ENCODE results near the gene EXOC2. TPM values are rescaled to one million over a fixed set of nuclear protein-coding genes. Genes with fewer than 3 reads are reported as not detected.

EXOC2 gene
- polyA plus RNA-seq, 1 donor (not counting 4 experiments of a cell fraction or from before 2014, with no cell fraction given), result 28.4 TPM

DNA sequence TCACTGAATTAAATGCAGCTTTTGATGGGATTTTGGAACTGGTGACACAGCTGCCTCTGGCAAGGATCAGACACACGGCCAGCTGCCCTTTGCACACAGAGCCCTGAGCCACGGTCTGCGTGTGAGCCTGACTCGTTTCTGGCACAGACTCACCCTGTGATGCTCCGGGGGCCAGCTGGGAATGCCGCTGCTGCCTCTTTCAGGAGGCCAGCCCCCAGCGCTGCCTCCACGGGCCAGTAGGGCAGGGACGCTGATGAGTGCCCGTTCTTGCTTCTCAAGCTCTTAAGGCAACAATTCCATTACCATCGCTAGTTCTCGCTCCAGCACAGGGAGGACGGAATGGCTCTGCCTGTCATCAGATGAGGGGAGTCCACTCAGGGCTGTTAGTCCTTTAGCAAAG is 239.8 kb downstream of the EXOC2 start:
- H3K9me3 ChIP-seq (ENCODE audit: control insufficient read depth, low read depth, low read length), result no peaks in the 10 kb centered on the region
- dilution Hi-C loops (cut with MboI; ENCODE audit: extremely low pct_ligation_motif_present, low sequenced_read_pairs), result no loop called here
- FAIRE-seq (no peak), DNase-seq (ENCODE audit: low read depth, low spot score) (no peak)
- no peak overlapping the region for H3K4me2 ChIP-seq (ENCODE audit: control insufficient read depth, extremely low read depth, insufficient read depth, low read depth, low read length)
- no peak overlapping the region for H3K9ac ChIP-seq (ENCODE audit: control insufficient read depth, extremely low read depth, insufficient read depth, low read length)
- H2AFZ ChIP-seq (ENCODE audit: control insufficient read depth, low read length), result no peak overlapping the region
- no peaks in the 10 kb centered on the region for H3K36me3 ChIP-seq (ENCODE audit: control insufficient read depth in 2 of 2, extremely low read depth in 1 of 2, insufficient read depth in 2 of 2, low read length in 2 of 2)
- H3K9me1 ChIP-seq (ENCODE audit: control insufficient read depth, extremely low read depth, insufficient read depth, low read length), result no peaks in the 10 kb centered on the region
- H3K4me3 ChIP-seq (ENCODE audit: control insufficient read depth in 2 of 3, extremely low read depth in 1 of 3, insufficient read depth in 2 of 3, low read depth in 1 of 3, low read length in 3 of 3), result no peak overlapping the region
- H3K4me1 ChIP-seq (ENCODE audit: control insufficient read depth, extremely low read depth, insufficient read depth, low read length), result no peaks in the 10 kb centered on the region
- H3K27ac ChIP-seq (ENCODE audit: control insufficient read depth, insufficient read depth, low read length), result no peak overlapping the region
- H3K27me3 ChIP-seq (ENCODE audit: control insufficient read depth, extremely low read depth, insufficient read depth, low read length), result no peaks in the 10 kb centered on the region
- TF ChIP-seq, protein P1, sequence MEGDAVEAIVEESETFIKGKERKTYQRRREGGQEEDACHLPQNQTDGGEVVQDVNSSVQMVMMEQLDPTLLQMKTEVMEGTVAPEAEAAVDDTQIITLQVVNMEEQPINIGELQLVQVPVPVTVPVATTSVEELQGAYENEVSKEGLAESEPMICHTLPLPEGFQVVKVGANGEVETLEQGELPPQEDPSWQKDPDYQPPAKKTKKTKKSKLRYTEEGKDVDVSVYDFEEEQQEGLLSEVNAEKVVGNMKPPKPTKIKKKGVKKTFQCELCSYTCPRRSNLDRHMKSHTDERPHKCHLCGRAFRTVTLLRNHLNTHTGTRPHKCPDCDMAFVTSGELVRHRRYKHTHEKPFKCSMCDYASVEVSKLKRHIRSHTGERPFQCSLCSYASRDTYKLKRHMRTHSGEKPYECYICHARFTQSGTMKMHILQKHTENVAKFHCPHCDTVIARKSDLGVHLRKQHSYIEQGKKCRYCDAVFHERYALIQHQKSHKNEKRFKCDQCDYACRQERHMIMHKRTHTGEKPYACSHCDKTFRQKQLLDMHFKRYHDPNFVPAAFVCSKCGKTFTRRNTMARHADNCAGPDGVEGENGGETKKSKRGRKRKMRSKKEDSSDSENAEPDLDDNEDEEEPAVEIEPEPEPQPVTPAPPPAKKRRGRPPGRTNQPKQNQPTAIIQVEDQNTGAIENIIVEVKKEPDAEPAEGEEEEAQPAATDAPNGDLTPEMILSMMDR (optimal IDR thresholded peaks at IDR 0.05 in 1 of 3, IDR thresholded peaks at IDR 0.05 in 1 of 3, conservative IDR thresholded peaks at IDR 0.05 in 1 of 3; ENCODE audit: extremely low read depth in 1 of 3, insufficient read depth in 2 of 3, low read length in 3 of 3), result no peak
- no peak for TF ChIP-seq EZH2 (IDR thresholded peaks at IDR 0.05; ENCODE audit: low read length)
- no peaks in the 10 kb centered on the region for H4K20me1 ChIP-seq (ENCODE audit: control insufficient read depth, extremely low read depth, insufficient read depth, low read length)
- H3K79me2 ChIP-seq (ENCODE audit: control insufficient read depth, insufficient read depth, low read length), result no peaks in the 10 kb centered on the region

DNA sequence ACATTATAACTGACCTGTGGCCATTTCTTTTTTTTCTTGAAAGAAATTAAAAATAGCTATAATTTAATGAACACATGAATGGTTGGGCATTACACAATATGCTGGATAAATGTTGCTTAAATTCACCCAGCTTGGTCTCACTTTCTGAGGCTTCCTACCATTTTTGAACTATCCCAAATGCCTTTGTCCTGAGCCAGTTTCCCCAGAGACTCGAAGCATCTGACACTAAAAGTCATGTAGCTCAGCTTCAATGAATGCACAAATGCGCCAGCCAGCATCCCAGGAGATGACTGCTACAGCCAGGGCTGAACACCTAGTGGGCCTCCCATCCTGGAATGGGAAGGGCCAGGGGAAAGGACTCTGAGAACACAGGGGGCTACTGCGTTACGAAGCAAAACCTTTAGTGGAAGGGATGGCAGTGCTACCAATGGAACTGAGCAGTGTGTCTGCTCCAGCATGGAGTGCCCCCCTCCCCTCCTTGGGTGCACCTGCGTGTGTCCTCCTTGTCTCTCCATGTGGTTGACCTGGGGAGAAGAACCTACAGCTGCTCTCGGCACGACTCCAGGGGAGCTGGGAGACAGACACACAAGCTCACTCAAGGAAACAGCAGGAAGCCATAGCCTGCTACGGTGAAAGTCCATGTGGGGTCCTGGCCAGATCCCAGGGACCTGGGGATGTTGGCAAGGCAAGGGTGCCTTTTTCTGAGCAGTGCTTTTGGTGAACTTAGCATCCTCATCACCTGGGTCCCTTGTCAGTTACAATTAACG is 240.5 kb downstream of the EXOC2 start:
- Histone ChIP-seq H3K4me3 (ENCODE audit: control insufficient read depth in 2 of 3, extremely low read depth in 1 of 3, insufficient read depth in 2 of 3, low read depth in 1 of 3, low read length in 3 of 3) (no peak overlapping the region), H3K9me1 (ENCODE audit: control insufficient read depth, extremely low read depth, insufficient read depth, low read length) (no peaks in the 10 kb centered on the region), H3K36me3 (ENCODE audit: control insufficient read depth in 2 of 2, extremely low read depth in 1 of 2, insufficient read depth in 2 of 2, low read length in 2 of 2) (no peaks in the 10 kb centered on the region), H3K9ac (ENCODE audit: control insufficient read depth, extremely low read depth, insufficient read depth, low read length) (no peak overlapping the region), H3K27me3 (ENCODE audit: control insufficient read depth, extremely low read depth, insufficient read depth, low read length) (no peaks in the 10 kb centered on the region), H3K79me2 (ENCODE audit: control insufficient read depth, insufficient read depth, low read length) (no peaks in the 10 kb centered on the region), H3K4me2 (ENCODE audit: control insufficient read depth, extremely low read depth, insufficient read depth, low read depth, low read length) (no peak overlapping the region), H3K4me1 (ENCODE audit: control insufficient read depth, extremely low read depth, insufficient read depth, low read length) (no peaks in the 10 kb centered on the region), H2AFZ (ENCODE audit: control insufficient read depth, low read length) (no peak overlapping the region), H3K27ac (ENCODE audit: control insufficient read depth, insufficient read depth, low read length) (no peak overlapping the region), H3K9me3 (ENCODE audit: control insufficient read depth, low read depth, low read length) (no peaks in the 10 kb centered on the region), H4K20me1 (ENCODE audit: control insufficient read depth, extremely low read depth, insufficient read depth, low read length) (no peaks in the 10 kb centered on the region)
- dilution Hi-C loops (cut with MboI; ENCODE audit: extremely low pct_ligation_motif_present, low sequenced_read_pairs), result no loop called here
- no peak for DNase-seq (ENCODE audit: low read depth, low spot score)
- FAIRE-seq, result no peak
- no peak for TF ChIP-seq EZH2 (IDR thresholded peaks at IDR 0.05; ENCODE audit: low read length)
- TF ChIP-seq, protein P1 (optimal IDR thresholded peaks at IDR 0.05 in 1 of 3, IDR thresholded peaks at IDR 0.05 in 1 of 3, conservative IDR thresholded peaks at IDR 0.05 in 1 of 3; ENCODE audit: extremely low read depth in 1 of 3, insufficient read depth in 2 of 3, low read length in 3 of 3), result no peak

Measured in keratinocyte (primary cell).